CD14-positive monocyte (primary cell): ENCODE measurements around the gene MEF2B. TPM values are rescaled to one million over a fixed set of nuclear protein-coding genes. Genes with fewer than 3 reads are reported as not detected.

Source experiments
- DNase-seq, 3 donors: peaks; one replicate each; pipeline ENCODE4 v3.0.0-alpha.2; 2011 to 2022
- H2AFZ ChIP-seq: 2 replicates; pipeline ENCODE4 v1.6.0; 2012; ENCODE audit warnings: mild to moderate bottlenecking, low read depth, low read length, inconsistent platforms; ENCODE audit not compliant: insufficient read depth, poor library complexity, severe bottlenecking
- H3K27ac ChIP-seq, 2 donors: 1 replicate in 1 of 2; 2 replicates in 1 of 2; pipeline ENCODE4 v1.5.1; 2012 to 2013; ENCODE audit warnings: low read length in 2 of 2, control low read depth in 1 of 2, inconsistent platforms in 1 of 2, low read depth in 1 of 2, mild to moderate bottlenecking in 1 of 2
- H3K27me3 ChIP-seq, 2 donors: one replicate each; pipeline versions ENCODE4 v1.6.0 to v1.6.1; 2011 to 2013; ENCODE audit warnings: low read length in 2 of 2; ENCODE audit not compliant: control insufficient read depth in 2 of 2, insufficient read depth in 2 of 2
- H3K36me3 ChIP-seq, 2 donors: replicated peaks in 1 of 2; 1 replicate in 1 of 2; 2 replicates in 1 of 2; pipeline versions ENCODE4 v1.5.1 to v1.6.1; 2012 to 2013; ENCODE audit warnings: low read length in 2 of 2, control low read depth in 1 of 2, inconsistent platforms in 1 of 2, mild to moderate bottlenecking in 1 of 2; ENCODE audit not compliant: insufficient read depth in 2 of 2, control insufficient read depth in 1 of 2
- H3K4me1 ChIP-seq, 2 donors: 1 replicate in 1 of 2; 2 replicates in 1 of 2; pipeline versions ENCODE4 v1.5.1 to v1.6.1; 2012 to 2013; ENCODE audit warnings: low read length in 2 of 2, control low read depth in 1 of 2, inconsistent platforms in 1 of 2, mild to moderate bottlenecking in 1 of 2, moderate library complexity in 1 of 2; ENCODE audit not compliant: insufficient read depth in 2 of 2, control insufficient read depth in 1 of 2
- H3K4me2 ChIP-seq: replicated peaks from 2 replicates; pipeline ENCODE3; 2012; ENCODE audit warnings: low read length, moderate library complexity, mild to moderate bottlenecking; ENCODE audit not compliant: poor library complexity, severe bottlenecking; ENCODE audit errors: extremely low read depth
- H3K4me3 ChIP-seq, 3 experiments: fragments of 200-600 bp in 1 of 3; sonication (generic) in 1 of 3; replicated peaks in 1 of 3; 1 replicate in 2 of 3; 2 replicates in 1 of 3; pipeline ENCODE4 v1.5.1; 2011 to 2013; ENCODE audit warnings: low read length in 3 of 3, mild to moderate bottlenecking in 3 of 3, control low read depth in 2 of 3, low read depth in 2 of 3, inconsistent platforms in 1 of 3, moderate library complexity in 1 of 3
- H3K79me2 ChIP-seq: 2 replicates; pipeline ENCODE4 v1.6.0; 2012; ENCODE audit warnings: mild to moderate bottlenecking, control low read depth, inconsistent platforms, low read length, moderate library complexity; ENCODE audit not compliant: insufficient read depth
- H3K9ac ChIP-seq: 2 replicates; pipeline ENCODE4 v1.6.0; 2017; ENCODE audit warnings: low read length, mild to moderate bottlenecking; ENCODE audit not compliant: insufficient read depth, poor library complexity, severe bottlenecking
- H3K9me3 ChIP-seq, 2 donors: replicated peaks in 1 of 2; 1 replicate in 1 of 2; 2 replicates in 1 of 2; pipeline versions ENCODE4 v1.5.1 to v1.6.1; 2012 to 2013; ENCODE audit warnings: low read length in 2 of 2, control low read depth in 1 of 2; ENCODE audit not compliant: control insufficient read depth in 1 of 2, insufficient read depth in 1 of 2
- H4K20me1 ChIP-seq: 2 replicates; pipeline ENCODE4 v1.6.0; 2012; ENCODE audit warnings: mild to moderate bottlenecking, low read length, control low read depth, moderate library complexity; ENCODE audit not compliant: insufficient read depth
- H3K27ac Mint-ChIP-seq, 7 donors: one replicate each; pipeline ENCODE4 v1.8.0; 2020; ENCODE audit warnings: mild to moderate bottlenecking in 7 of 7, mixed read lengths in 7 of 7, moderate library complexity in 6 of 7, inconsistent platforms in 2 of 7
- H3K27me3 Mint-ChIP-seq, 3 donors: one replicate each; pipeline ENCODE4 v1.8.0; 2021 to 2022; ENCODE audit warnings: low read depth in 3 of 3, mild to moderate bottlenecking in 3 of 3, mixed read lengths in 3 of 3, moderate library complexity in 3 of 3, inconsistent platforms in 1 of 3
- H3K36me3 Mint-ChIP-seq, 2 donors: one replicate each; pipeline ENCODE4 v1.8.0; 2020; ENCODE audit warnings: mixed read lengths in 2 of 2, inconsistent platforms in 1 of 2, mild to moderate bottlenecking in 1 of 2
- H3K4me1 Mint-ChIP-seq: one replicate; pipeline ENCODE4 v1.8.0; 2020; ENCODE audit warnings: mild to moderate bottlenecking, mixed read lengths
- H3K4me3 Mint-ChIP-seq, 2 donors: one replicate each; pipeline ENCODE4 v1.8.0; 2020; ENCODE audit warnings: mild to moderate bottlenecking in 2 of 2, mixed read lengths in 2 of 2, moderate library complexity in 1 of 2
- H3K9me3 Mint-ChIP-seq, 7 donors: one replicate each; pipeline ENCODE4 v1.8.0; 2020 to 2022; ENCODE audit warnings: mixed read lengths in 7 of 7, mild to moderate bottlenecking in 6 of 7, moderate library complexity in 6 of 7, inconsistent platforms in 2 of 7
- CTCF ChIP-seq: fragments of 200-600 bp; IDR thresholded peaks from one replicate; pipeline ENCODE4 v1.8.0; 2022; ENCODE audit warnings: antibody characterized with exemption, mild to moderate bottlenecking
- WGBS: methylation state at CpG from one replicate; pipeline ENCODE4 v1.1.5; 2013; ENCODE audit warnings: missing lambda C conversion rate; ENCODE audit not compliant: insufficient coverage; 5-methylcytosine and 5-hydroxymethylcytosine counted together
- intact Hi-C, 2 donors: fragments of 100-400 bp; cut with micrococcal nuclease; formaldehyde crosslinking; loops; one replicate each; pipeline versions ENCODE4 v1.15.0 to v1.15.1; 2023
- polyA plus RNA-seq, 3 donors: library from polyadenylated mRNA; depleted of rRNA in 1 of 3; unstranded in 2 of 3; stranded (reverse) in 1 of 3; fragments of 300-500 nt in 2 of 3; fragments of >200 nt in 1 of 3; fragmentation: Illumina TruSeq in 2 of 3; gene quantifications; 1 replicate in 2 of 3; 2 replicates in 1 of 3; pipeline ENCODE4 v1.2.3, GENCODE V29; 2012 to 2021

Gene MEF2B
- polyA plus RNA-seq, 3 donors: 0.15 to 1.8 (median 0.30) TPM

GRCh38 chr19:19123386-19123785, 46.7 kb downstream of the MEF2B start:
- Histone ChIP-seq H3K9ac (no peak overlapping the region), H3K4me2 (no peak overlapping the region), H3K27ac (no peak overlapping the region), H3K4me1 (no peaks in the 10 kb centered on the region), H3K36me3 (peaks cover 0 to 5% of the 10 kb centered on the region in 2 donors), H2AFZ (no peak overlapping the region), H3K79me2 (no peaks in the 10 kb centered on the region), H4K20me1 (no peaks in the 10 kb centered on the region), H3K4me3 (no peak overlapping the region), H3K27me3 (no peaks in the 10 kb centered on the region), H3K9me3 (peaks cover 0 to 3% of the 10 kb centered on the region in 2 donors)
- H3K36me3 Mint-ChIP-seq: peaks cover 18 to 27% of the 10 kb centered on the region in 2 donors
- no peak overlapping the region for H3K4me3 Mint-ChIP-seq
- H3K27me3 Mint-ChIP-seq: no peaks in the 10 kb centered on the region
- TF ChIP-seq CTCF: no peak
- H3K4me1 Mint-ChIP-seq: peaks cover 3% of the 10 kb centered on the region
- intact Hi-C loops: no loop called here
- no peak overlapping the region for H3K27ac Mint-ChIP-seq
- DNase-seq: no peak
- peaks cover 2 to 11% (median 8%) of the 10 kb centered on the region in 7 donors for H3K9me3 Mint-ChIP-seq

GRCh38 chr19:19122902-19123301, 47.2 kb downstream of the MEF2B start:
- Histone ChIP-seq H3K9ac (no peak overlapping the region), H3K4me1 (no peaks in the 10 kb centered on the region), H3K79me2 (no peaks in the 10 kb centered on the region), H4K20me1 (no peaks in the 10 kb centered on the region), H3K27me3 (no peaks in the 10 kb centered on the region), H3K36me3 (peaks cover 0 to 5% of the 10 kb centered on the region in 2 donors), H3K4me3 (no peak overlapping the region), H3K9me3 (peaks cover 0 to 3% of the 10 kb centered on the region in 2 donors), H3K27ac (no peak overlapping the region), H3K4me2 (no peak overlapping the region), H2AFZ (no peak overlapping the region)
- H3K36me3 Mint-ChIP-seq: peaks cover 18 to 27% of the 10 kb centered on the region in 2 donors
- no peak for DNase-seq
- intact Hi-C loops: no loop called here
- TF ChIP-seq CTCF: no peak
- no peak overlapping the region for H3K4me3 Mint-ChIP-seq
- no peak overlapping the region for H3K27ac Mint-ChIP-seq
- H3K4me1 Mint-ChIP-seq: peaks cover 1% of the 10 kb centered on the region
- H3K27me3 Mint-ChIP-seq: no peaks in the 10 kb centered on the region
- WGBS: no CpG with 5 or more reads among the region's 1 CpG
- H3K9me3 Mint-ChIP-seq: peaks cover 2 to 11% (median 8%) of the 10 kb centered on the region in 7 donors
